Sigmoid colon (tissue), 4 donors: Measurements from ENCODE around the gene KIF6.
A peak's percentile ranks its signal among the peaks of the same experiment; 100 is the strongest.

ENCODE experiments used
- POLR2A ChIP-seq, 2 donors: fragments of 450-650 bp; IDR thresholded peaks; one replicate each; pipeline ENCODE4 v1.6.1; 2016; ENCODE audit warnings: antibody characterized with exemption in 2 of 2, mild to moderate bottlenecking in 2 of 2, moderate library complexity in 2 of 2
- POLR2AphosphoS5 ChIP-seq, 4 donors: sonication (generic); formaldehyde crosslinking; IDR thresholded peaks; one replicate each; pipeline ENCODE4 v1.6.1; 2017; ENCODE audit warnings: antibody characterized with exemption in 4 of 4
- TF ChIP-seq, protein P1 (sequence below), 4 experiments: fragments of 450-650 bp in 3 of 4; fragments of 200-600 bp in 1 of 4; IDR thresholded peaks; one replicate each; pipeline ENCODE4 v1.5.1; 2016 to 2019; ENCODE audit warnings: antibody characterized with exemption in 4 of 4, mild to moderate bottlenecking in 3 of 4, moderate library complexity in 2 of 4

DNA sequence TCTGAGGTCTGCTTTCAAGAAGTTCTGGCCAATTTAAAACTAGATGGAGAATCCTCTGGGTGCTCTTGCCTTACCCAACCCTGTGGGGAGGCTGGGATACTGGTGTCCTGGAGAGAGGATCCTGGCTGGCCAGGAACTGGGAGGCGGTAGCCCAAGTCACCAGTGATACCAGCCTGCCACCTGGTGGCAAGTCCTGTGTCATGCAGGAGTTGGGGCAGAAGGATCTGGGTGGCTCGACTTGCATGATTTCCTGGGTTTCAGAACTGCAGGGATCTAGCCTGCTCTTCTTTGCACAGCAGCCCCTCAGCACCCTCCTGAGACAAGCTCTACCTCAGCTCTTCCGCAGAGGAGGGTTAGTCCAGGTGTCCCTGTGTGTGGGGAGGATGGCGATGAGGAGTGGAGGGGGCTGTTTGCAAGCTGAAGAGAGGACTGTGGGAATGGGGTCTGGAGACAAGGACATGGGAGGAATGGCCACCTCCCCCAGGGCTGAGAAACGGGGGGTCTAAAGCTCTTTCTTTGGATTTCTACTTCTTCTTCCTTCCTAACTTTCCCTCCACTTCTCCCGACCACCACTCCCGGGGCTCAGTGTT lies 415.2 kb downstream of the KIF6 start:
- TF ChIP-seq, protein P1, sequence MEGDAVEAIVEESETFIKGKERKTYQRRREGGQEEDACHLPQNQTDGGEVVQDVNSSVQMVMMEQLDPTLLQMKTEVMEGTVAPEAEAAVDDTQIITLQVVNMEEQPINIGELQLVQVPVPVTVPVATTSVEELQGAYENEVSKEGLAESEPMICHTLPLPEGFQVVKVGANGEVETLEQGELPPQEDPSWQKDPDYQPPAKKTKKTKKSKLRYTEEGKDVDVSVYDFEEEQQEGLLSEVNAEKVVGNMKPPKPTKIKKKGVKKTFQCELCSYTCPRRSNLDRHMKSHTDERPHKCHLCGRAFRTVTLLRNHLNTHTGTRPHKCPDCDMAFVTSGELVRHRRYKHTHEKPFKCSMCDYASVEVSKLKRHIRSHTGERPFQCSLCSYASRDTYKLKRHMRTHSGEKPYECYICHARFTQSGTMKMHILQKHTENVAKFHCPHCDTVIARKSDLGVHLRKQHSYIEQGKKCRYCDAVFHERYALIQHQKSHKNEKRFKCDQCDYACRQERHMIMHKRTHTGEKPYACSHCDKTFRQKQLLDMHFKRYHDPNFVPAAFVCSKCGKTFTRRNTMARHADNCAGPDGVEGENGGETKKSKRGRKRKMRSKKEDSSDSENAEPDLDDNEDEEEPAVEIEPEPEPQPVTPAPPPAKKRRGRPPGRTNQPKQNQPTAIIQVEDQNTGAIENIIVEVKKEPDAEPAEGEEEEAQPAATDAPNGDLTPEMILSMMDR (IDR thresholded peaks at IDR 0.05) = peak; percentile 56 to 81 (median 75)
- TF ChIP-seq POLR2A (IDR thresholded peaks at IDR 0.05) = no peak
- TF ChIP-seq POLR2AphosphoS5 (IDR thresholded peaks at IDR 0.05) = no peak
